HepG2 (cell line): ENCODE results near the gene SAE1. TPM values are rescaled to one million over a fixed set of nuclear protein-coding genes. Genes with fewer than 3 reads are reported as not detected.
A peak's percentile ranks its signal among the peaks of the same experiment; 100 is the strongest.

Source experiments
- ATAC-seq: fragments of 200-7000 bp; cut with Tn5 transposase; 3 replicates; pipeline ENCODE4 v1.9.1; 2020; ENCODE audit warnings: mild to moderate bottlenecking, moderate library complexity
- BruUV-seq: library from RNA; stranded (reverse); fragments of 400-500 nt; replicated peaks from 2 replicates; lab custom pipeline; 2021; lab: Mats Ljungman, UMichigan
- CTCF ChIA-PET: fragments of 300-600 bp; formaldehyde crosslinking; extraction: SDS; loops from one replicate; lab custom pipeline; 2021; ENCODE audit warnings: low total read pairs, inconsistent platforms, low intra/inter-chr PET ratio; lab: Yijun Ruan, JAX
- POLR2A ChIA-PET: fragments of 350-600 bp; sonication (Branson Sonifier 250); formaldehyde crosslinking; loops from one replicate; lab custom pipeline; 2020; ENCODE audit warnings: antibody characterized with exemption, inconsistent platforms; lab: Yijun Ruan, JAX
- DNase-seq: peaks from one replicate; pipeline ENCODE4 v3.0.0-alpha.2; 2015; ENCODE audit warnings: low spot score
- FAIRE-seq: peaks from 3 replicates; lab custom pipeline; 2011; peaks lifted over from hg19 to GRCh38; lab: Jason Lieb, UNC
- H2AFZ ChIP-seq: one replicate; pipeline ENCODE4 v1.6.1; 2011; ENCODE audit warnings: low read length, inconsistent platforms
- H3K27ac ChIP-seq: fragments of 300-600 bp; 3 replicates; pipeline ENCODE4 v1.8.0; 2011; ENCODE audit warnings: mixed run types, mild to moderate bottlenecking, mixed read lengths, low read length, inconsistent platforms; ENCODE audit not compliant: insufficient read depth; ENCODE audit errors: extremely low read length
- H3K27me3 ChIP-seq, 2 experiments: fragments of 200-600 bp in 1 of 2; 2 replicates in 1 of 2; 3 replicates in 1 of 2; pipeline versions ENCODE4 v1.6.0 to v1.8.0; 2011; ENCODE audit warnings: low read length in 2 of 2, mild to moderate bottlenecking in 2 of 2, moderate library complexity in 2 of 2, inconsistent platforms in 1 of 2; ENCODE audit not compliant: insufficient read depth in 2 of 2, control insufficient read depth in 1 of 2
- H3K36me3 ChIP-seq, 2 experiments: fragments of 200-600 bp in 1 of 2; replicated peaks in 1 of 2; 2 replicates in 1 of 2; 3 replicates in 1 of 2; pipeline versions ENCODE4 v1.5.1 to v1.8.0; 2011; ENCODE audit warnings: low read length in 2 of 2, inconsistent platforms in 1 of 2; ENCODE audit not compliant: insufficient read depth in 2 of 2, control insufficient read depth in 1 of 2
- H3K4me1 ChIP-seq: 2 replicates; pipeline ENCODE4 v1.5.1; 2012; ENCODE audit warnings: low read length, inconsistent platforms; ENCODE audit not compliant: insufficient read depth
- H3K4me2 ChIP-seq: 2 replicates; pipeline ENCODE4 v1.6.0; 2011; ENCODE audit warnings: low read depth, low read length, inconsistent platforms
- H3K4me3 ChIP-seq, 3 experiments: fragments of 200-600 bp in 1 of 3; sonication (generic), shearing (Covaris generic) in 1 of 3; replicated peaks in 1 of 3; 2 replicates each; pipeline ENCODE4 v1.5.1; 2011 to 2016; ENCODE audit warnings: low read length in 3 of 3, inconsistent platforms in 2 of 3, low read depth in 2 of 3, mild to moderate bottlenecking in 2 of 3, control low read depth in 1 of 3, mixed read lengths in 1 of 3; ENCODE audit not compliant: insufficient read depth in 1 of 3
- H3K79me2 ChIP-seq: one replicate; pipeline ENCODE4 v1.6.1; 2011; ENCODE audit warnings: low read length, inconsistent platforms; ENCODE audit not compliant: insufficient read depth
- H3K9ac ChIP-seq: 2 replicates; pipeline ENCODE4 v1.6.0; 2011; ENCODE audit warnings: mild to moderate bottlenecking, low read depth, low read length, inconsistent platforms; ENCODE audit not compliant: insufficient read depth
- H3K9me3 ChIP-seq: 2 replicates; pipeline ENCODE4 v1.5.1; 2012; ENCODE audit warnings: mild to moderate bottlenecking, low read length
- H4K20me1 ChIP-seq: 2 replicates; pipeline ENCODE4 v1.6.0; 2011; ENCODE audit warnings: inconsistent platforms, mild to moderate bottlenecking, low read length, moderate library complexity; ENCODE audit not compliant: insufficient read depth
- ZNF460 ChIP-seq: sonication (generic); formaldehyde crosslinking; IDR thresholded peaks from 2 replicates; pipeline ENCODE4 v1.5.1; 2020; ENCODE audit warnings: missing genetic modification reagents, mild to moderate bottlenecking, borderline replicate concordance
- WGBS: methylation state at CpG from one replicate; pipeline ENCODE4 v1.1.6; 2017; ENCODE audit warnings: low lambda C conversion rate; 5-methylcytosine and 5-hydroxymethylcytosine counted together
- in situ Hi-C: cut with HindIII; loops from 2 replicates; pipeline ENCODE4 v1.10.0; 2017; ENCODE audit warnings: low pct_unique_long_range_greater_than_20kb; ENCODE audit not compliant: extremely low pct_ligation_motif_present
- intact Hi-C: fragments of 100-400 bp; cut with micrococcal nuclease; formaldehyde crosslinking; loops from one replicate; pipeline ENCODE4 v1.10.0; 2022; ENCODE audit not compliant: unreplicated experiment
- polyA plus RNA-seq, 8 experiments: library from polyadenylated mRNA; depleted of rRNA in 3 of 8; stranded (reverse) in 7 of 8; unstranded in 1 of 8; fragments of >200 nt; fragmentation: Illumina TruSeq in 4 of 8; extraction: Trizol in 4 of 8; gene quantifications; 2 replicates each; pipeline versions ENCODE4 v1.2.1 to v1.2.3, GENCODE V29; 2011 to 2016; ENCODE audit warnings: low read depth in 4 of 8, missing spikeins in 1 of 8, mixed read lengths in 1 of 8; ENCODE audit not compliant: insufficient read depth in 1 of 8
- total RNA-seq, 5 experiments: library from RNA; depleted of rRNA; stranded (reverse); fragments of >200 nt; fragmentation: Illumina TruSeq; extraction: Trizol; gene quantifications; 2 replicates each; pipeline ENCODE4 v1.2.3, GENCODE V29; 2016; ENCODE audit warnings: low read depth in 1 of 5
- TF ChIP-seq, protein P1 (sequence below), 2 experiments: fragments of 450-650 bp in 1 of 2; sonication (generic) in 1 of 2; formaldehyde crosslinking; IDR thresholded peaks; 2 replicates each; pipeline versions ENCODE4 v1.5.0 to v1.8.0; 2020 to 2022; ENCODE audit warnings: mild to moderate bottlenecking in 1 of 2, missing genetic modification reagents in 1 of 2
- TF ChIP-seq, protein P2 (sequence below): sonication (generic); formaldehyde crosslinking; IDR thresholded peaks from 2 replicates; pipeline ENCODE4 v1.4.0; 2020; ENCODE audit warnings: missing genetic modification reagents, mild to moderate bottlenecking, borderline replicate concordance

The SAE1 gene
- total and polyA plus RNA-seq, 2 of the 13 experiments (the other 11 are each of a cell fraction or from before 2014, with no cell fraction given): 87.6 to 197 TPM

DNA sequence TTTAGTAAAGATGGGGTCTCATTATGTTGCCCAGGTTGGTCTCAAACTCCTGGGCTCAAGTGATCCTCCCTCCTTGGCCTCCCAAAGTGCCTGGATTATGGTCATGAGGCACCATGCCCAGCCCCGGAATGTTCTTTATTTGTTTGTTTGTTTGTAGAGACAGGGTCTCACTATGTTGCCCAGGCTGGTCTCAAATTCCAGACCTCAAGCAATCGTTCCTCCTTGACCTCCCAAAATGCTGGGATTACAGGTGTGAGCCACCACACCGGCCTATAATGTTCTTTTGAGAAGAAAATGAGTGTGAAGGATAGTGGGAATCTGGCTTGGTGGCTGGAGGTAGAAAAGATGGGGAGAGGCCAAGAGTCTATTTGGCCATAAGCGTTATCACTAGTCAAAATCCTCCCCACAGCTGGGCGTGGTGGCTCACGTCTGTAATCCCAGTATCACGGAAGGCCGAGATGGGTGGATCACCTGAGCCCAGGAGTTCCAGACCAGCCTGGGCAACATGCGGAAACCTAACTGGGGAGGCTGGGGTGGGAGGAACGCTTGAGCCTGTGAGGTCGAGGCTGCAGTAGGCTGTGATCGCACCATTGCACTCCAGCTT, 105.5 kb downstream of the SAE1 start:
- H3K27me3 ChIP-seq: no peaks in the 10 kb centered on the region
- no peak overlapping the region for H3K27ac ChIP-seq
- ATAC-seq: no peak
- H3K79me2 ChIP-seq: no peaks in the 10 kb centered on the region
- no peak for FAIRE-seq
- CTCF ChIA-PET: no interaction called here
- H3K4me1 ChIP-seq: peaks cover 27% of the 10 kb centered on the region
- no peak overlapping the region for H3K9ac ChIP-seq
- no peaks in the 10 kb centered on the region for H3K9me3 ChIP-seq
- intact Hi-C loops: no loop called here
- H3K36me3 ChIP-seq: no peaks in the 10 kb centered on the region
- TF ChIP-seq, protein P1, sequence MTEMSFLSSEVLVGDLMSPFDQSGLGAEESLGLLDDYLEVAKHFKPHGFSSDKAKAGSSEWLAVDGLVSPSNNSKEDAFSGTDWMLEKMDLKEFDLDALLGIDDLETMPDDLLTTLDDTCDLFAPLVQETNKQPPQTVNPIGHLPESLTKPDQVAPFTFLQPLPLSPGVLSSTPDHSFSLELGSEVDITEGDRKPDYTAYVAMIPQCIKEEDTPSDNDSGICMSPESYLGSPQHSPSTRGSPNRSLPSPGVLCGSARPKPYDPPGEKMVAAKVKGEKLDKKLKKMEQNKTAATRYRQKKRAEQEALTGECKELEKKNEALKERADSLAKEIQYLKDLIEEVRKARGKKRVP (CRISPR knock-in tag; IDR thresholded peaks at IDR 0.05): no peak
- 0 out of 2 replicates have a peak, but pooled peaks have one; percentile 36 for TF ChIP-seq ZNF460 (CRISPR knock-in tag)
- TF ChIP-seq, protein P2, sequence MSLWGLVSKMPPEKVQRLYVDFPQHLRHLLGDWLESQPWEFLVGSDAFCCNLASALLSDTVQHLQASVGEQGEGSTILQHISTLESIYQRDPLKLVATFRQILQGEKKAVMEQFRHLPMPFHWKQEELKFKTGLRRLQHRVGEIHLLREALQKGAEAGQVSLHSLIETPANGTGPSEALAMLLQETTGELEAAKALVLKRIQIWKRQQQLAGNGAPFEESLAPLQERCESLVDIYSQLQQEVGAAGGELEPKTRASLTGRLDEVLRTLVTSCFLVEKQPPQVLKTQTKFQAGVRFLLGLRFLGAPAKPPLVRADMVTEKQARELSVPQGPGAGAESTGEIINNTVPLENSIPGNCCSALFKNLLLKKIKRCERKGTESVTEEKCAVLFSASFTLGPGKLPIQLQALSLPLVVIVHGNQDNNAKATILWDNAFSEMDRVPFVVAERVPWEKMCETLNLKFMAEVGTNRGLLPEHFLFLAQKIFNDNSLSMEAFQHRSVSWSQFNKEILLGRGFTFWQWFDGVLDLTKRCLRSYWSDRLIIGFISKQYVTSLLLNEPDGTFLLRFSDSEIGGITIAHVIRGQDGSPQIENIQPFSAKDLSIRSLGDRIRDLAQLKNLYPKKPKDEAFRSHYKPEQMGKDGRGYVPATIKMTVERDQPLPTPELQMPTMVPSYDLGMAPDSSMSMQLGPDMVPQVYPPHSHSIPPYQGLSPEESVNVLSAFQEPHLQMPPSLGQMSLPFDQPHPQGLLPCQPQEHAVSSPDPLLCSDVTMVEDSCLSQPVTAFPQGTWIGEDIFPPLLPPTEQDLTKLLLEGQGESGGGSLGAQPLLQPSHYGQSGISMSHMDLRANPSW: no peak
- TF ChIP-seq, all 625 proteins: peak for 1
- POLR2A ChIA-PET: interaction anchor here (1.7 kb wide), 1 partner anchor 10 kb away, joined by 7 read pairs; no protein-coding TSS in a partner anchor
- no peak overlapping the region for H3K4me3 ChIP-seq
- H2AFZ ChIP-seq: no peak overlapping the region
- no peak overlapping the region for H3K4me2 ChIP-seq
- no peak for DNase-seq
- in situ Hi-C loops: no loop called here
- WGBS: 58% methylated on average over 12 of the region's 12 CpGs
- BruUV-seq: no TSS peak
- H4K20me1 ChIP-seq: no peaks in the 10 kb centered on the region
